Measurements from ENCODE around the gene BCAR1.
"Not testable (repeated sequence)": the region's sequence is repeated elsewhere in the genome, so short reads cannot be mapped to it uniquely, and the experiment has no call there.

BCAR1 gene

DNA sequence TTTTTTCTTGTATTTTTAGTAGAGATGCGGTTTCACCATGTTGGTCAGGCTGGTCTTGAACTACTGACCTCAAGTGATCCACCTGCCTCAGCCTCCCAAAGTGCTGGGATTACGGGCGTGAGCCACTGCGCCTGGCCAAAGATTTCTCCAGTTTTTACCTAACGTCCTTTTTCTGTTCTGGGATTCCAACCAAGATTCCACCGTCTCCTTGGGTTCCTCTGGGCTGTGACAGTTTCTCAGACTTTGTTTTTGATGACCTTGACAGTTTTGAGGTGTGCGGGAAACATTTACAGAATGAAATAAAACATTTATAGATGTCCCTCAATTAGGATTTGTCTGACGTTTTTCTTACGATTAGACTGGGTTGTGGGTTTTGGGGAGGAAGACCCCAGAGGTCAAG lies 17.9 kb upstream of the BCAR1 start:
- DNase-seq, result not testable (repeated sequence)

DNA sequence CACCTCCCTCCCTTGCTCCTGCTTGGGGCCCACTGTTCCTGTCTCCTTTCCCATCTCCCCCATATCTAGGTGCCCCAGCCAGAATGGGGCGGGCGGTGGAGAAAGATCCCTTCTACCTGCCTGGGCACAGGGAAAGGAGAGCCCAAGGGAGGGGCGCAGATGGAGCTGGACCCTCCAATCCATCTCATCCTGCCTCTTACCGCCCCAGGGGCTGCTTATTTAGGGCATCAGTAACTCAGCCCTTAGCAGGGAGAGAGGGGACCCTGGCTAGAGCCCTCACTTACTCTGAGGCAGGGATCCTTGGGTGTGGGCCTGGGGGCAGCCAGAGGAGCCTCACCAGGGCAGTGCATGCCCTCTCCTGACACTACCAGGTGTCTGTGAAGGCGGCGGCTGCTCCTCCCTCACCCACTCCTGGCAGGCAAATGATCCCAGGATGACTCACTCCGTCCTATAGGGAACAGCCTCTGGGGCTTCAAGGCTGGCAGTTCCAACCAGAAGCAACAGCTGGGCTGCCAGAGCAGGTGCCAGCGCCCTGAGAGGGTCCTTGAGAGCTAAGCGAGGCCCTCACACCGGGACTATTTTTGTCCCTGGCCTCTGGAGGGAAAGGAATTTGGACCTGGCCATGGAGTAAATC lies 16.3 kb upstream of the BCAR1 start:
- DNase-seq, result no peak

DNA sequence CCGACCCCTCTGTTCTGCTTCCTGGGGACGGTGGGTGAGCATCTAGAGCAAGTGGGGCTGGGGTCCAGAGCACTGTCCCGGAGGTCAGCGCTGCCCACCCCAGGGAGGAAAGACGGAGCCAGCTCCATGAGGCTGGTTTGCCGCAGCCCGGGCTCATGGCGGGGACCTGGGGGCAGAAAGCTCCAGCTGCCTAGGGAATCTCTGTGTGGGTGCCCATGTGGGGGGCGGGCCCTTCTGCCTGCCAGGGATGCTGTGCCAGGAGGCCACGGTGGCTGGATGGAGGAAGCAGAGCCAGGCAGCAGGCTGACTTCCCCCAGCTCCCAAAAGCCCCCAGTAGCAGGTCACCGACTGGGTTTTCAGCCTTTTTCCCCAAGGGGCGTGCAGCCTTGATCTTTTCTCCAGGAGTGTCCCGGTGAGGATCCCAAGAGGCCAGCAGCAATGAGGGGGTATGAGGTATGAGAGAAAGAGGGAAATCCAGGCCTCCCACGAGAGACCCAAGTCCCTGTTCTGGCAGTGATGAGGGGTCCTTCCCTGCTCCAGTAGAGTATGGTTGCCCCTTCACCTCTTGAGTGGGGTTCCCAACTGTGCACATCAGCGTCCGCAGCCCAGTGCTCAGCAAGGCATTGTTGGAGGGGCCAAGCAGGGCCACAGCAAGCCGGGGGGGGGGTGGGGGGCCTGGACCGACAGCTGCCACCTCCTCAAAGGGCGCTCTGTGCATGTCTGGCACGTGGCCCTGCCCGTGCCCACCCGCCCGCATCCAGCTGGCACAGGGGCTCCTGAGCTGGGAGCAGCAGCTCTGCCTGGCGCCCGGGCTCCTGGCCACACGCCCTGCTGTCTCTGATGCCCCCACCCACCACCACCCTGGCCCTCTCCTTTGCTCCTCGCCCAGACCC lies 15.6 kb upstream of the BCAR1 start:
- DNase-seq, result no peak

DNA sequence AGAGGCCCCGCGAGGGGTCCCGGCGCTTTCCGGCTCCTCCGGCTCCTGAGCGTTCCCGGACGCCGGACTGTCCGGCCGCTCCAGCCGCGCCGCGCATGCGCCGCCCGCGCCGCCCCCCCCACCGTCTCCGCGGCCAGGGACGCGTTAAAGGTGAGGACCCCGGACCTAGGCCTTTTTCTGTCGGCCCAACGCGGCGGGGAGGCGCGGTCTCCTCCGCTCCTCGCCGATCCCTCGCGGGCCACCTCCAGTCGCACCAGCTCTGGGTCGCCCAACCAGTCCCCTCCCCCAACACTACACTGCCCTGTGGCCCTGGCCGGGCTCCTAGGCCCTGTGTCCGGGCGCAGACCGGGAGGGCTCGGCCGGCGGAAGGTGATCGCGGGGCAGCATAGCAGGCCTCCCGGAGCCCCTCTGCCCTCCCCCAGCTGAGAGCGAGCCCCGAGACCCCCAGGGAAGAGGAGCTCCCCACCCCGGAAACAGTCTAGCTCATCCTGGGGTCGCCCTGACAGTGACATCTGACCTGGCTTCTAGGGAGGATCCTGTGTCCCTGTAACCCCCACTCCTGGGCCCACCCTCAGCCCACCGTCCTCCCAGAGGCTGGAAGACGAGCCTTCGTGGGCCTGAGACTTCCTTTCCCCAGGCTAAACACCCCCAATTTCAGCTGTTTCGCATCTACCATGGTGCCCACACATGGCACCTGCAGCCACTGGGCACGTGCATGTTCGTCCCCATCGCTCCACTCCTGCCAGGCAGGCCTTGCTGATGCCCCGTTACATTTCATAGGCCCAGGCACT lies 14.7 kb upstream of the BCAR1 start:
- DNase-seq, result no peak

DNA sequence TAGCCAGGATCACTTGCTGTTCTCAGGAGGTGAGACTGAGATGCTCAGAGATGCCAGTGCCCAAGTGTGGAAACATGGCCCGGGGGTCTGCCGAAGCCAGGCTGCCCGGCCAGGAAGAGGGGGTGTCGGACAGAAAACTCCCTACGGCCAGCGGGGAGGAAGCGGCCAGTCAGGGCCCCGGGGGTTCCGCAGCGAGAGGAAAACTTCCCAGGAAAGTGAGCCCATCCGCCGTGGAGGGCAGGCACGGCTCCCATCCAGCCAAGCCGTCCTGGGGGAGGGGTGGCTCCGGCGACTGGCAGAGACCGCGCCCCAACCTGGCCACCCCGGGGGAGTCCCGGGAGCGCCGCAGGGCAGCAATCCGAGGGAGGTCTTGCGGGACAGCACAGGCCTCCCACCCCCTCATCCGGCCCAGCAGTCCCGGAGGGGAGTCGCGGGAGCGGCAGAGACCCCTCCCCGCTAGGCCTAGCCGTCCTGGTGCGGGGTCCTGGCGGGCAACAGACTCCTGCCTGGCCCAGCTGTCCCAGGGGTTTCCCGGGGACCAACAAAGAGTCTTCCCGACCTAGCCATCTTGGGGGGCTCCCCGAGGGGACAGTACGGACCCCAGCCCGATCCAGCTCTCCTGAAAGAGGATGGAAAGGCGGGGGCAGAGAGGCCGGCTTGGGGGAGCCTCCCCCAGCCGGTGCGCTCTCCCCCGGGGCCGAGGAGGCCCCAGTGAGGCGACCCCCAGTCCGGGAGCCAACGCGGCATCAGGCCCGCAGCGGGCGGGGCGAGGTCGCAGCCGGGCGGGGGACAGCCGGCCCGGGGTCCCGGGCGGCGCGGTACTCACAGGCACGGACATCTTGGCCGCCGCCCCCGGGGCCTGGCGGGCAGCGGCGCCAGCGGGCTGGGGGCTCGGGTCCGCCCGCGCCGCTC lies 13.8 kb upstream of the BCAR1 start:
- no peak for DNase-seq

DNA sequence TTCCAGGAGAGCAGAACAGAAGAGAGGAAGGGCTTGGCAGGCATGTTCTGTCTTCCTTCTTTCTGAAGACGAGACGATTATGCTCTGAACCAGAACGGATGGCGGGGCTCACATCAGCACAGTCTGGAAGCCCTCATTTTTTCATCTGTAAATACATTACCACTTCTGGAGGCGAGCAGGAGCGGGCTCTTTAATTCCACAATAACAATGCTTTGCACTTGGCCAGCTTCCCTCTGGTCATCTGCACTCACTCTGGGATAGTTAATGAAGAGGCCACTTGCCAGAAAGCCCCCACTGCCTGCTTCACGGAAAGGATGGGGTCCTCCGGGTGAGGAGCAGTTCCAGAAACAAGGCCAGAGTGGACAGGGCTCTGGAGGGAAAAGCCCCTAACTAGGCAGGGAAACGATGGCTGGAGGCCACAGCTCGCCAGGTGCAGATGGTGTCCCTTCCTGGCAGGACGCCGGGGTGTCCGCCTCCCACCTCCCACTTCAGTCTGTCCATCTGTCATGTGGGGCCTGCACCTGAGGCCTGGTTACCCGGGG lies 13.1 kb upstream of the BCAR1 start:
- DNase-seq, result no peak

DNA sequence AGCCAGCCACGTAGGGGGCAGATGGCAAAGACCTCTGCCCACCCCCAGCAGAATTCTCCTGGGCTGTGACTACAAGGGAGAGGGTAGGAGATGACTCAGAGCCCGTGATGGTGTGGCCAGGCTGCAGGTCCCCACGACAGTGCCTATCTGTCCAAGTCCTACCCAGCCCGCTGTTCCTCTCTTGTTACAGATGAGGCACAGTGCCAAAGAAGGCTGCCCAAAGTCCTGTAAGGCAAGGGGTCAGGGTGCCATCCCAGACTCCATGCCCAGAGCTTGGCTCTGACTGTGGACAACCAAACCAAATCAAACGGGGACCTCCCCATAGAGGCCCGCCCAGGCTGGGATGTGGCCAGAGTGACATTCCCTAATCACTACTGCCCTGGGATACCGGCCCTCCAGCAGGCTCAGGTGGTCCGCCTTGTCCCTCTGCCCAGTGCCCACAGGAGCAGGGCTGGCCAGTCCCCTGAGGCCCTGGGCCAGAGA lies 12.6 kb upstream of the BCAR1 start:
- no peak for DNase-seq

DNA sequence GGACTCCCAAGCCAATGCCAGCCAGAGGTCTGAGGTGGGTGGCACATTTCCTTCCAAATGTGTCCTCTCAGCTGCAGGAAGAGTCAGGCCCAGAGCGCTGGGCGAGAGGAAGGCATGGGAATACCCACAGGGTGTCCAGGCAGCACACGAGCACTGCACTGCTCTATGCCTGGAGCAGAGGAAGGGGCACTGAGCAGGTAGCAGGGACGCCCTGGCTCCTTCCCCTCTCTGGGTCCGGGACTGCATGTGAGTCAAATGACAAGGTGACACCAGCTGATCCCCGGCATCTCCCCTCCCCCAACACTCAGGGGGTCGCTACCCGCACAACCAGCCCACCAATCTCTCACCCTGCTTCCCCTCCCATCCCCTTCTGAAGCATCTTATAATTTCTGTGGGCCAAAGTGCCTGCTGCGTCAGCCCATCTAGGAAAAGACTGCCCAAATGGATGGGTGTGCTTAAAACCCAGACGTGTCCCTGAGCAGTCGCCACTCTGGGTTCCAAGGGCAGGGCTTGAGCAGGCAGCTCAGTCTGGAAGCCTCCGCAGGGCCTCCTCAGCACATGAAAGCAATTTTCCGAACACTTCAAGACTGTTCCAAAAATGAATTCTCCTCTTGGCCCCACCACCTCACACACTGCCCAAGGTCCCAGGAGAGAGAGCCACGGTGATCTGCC lies 12.0 kb upstream of the BCAR1 start:
- no peak for DNase-seq

DNA sequence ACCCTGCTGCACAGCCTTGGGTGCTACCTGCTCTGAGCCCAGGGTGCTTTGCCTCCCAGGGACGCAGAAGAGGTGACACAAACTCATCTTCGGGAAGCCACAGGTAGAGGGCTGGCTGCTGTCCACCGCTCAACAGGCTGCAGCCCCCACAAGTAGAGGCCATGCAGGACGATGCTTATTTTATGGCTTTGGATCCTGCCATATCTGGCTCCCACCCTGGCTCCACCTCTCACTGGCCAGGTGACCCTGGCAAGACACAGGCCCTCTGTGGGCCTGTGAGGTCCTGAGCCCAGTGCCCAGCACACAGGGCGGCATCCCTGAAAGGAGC lies 11.3 kb upstream of the BCAR1 start:
- DNase-seq, result no peak

DNA sequence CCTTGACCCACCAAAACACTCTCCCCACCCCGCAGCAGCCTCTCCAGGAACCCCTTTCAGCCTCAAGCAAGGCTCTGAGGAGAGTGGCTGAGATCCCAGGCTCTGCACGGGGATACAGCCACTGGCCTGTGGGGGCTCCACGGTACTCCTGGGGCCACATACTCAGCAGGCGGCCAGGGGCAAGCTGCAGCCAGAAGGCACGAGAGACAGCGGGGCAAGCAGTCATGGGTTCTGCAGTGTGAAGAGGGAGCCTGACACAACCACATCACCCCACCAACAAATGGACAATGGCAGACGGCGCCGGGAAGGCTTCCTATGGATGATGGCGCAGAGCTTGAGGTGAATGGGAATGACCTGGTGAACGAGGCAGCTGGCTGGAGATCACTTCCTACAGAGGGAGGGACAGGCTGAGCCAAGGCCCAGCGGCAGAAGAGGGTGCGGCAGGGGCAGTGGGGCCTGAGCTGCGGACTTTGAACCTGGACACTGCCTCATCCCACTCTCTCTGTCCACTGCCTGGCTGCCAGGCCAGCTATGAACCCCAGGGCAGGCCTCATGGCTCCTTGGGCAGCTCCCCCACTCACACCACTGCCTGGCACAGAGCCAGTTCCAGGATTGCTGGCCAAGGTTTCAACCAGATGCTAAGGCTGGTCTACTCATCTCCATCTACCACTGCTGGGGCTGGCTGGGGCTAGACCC lies 10.8 kb upstream of the BCAR1 start:
- DNase-seq, result no peak

DNA sequence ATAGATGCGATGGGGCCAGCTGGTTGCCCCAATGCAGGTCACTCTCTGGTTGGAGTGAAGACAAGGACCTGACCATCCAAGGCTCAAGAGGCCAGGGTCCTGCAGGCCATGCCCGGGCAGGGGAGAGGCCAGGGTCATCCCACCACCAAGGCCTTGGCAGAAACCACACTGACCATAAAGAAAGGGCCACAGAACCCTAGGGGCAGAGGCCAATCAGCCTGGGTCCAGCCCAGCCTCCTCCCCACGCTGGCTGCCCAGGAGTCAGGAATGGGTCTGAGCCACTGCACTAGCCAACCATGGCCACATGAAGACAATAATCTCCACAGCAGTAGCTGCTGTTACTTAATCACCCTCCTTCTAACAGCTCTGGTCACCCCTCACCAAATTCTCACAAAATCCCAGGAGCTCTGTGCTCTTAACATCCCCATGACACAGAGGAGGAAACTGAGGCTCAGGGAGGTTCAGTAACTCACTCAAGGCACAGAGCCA lies 10.2 kb upstream of the BCAR1 start:
- DNase-seq, result no peak

DNA sequence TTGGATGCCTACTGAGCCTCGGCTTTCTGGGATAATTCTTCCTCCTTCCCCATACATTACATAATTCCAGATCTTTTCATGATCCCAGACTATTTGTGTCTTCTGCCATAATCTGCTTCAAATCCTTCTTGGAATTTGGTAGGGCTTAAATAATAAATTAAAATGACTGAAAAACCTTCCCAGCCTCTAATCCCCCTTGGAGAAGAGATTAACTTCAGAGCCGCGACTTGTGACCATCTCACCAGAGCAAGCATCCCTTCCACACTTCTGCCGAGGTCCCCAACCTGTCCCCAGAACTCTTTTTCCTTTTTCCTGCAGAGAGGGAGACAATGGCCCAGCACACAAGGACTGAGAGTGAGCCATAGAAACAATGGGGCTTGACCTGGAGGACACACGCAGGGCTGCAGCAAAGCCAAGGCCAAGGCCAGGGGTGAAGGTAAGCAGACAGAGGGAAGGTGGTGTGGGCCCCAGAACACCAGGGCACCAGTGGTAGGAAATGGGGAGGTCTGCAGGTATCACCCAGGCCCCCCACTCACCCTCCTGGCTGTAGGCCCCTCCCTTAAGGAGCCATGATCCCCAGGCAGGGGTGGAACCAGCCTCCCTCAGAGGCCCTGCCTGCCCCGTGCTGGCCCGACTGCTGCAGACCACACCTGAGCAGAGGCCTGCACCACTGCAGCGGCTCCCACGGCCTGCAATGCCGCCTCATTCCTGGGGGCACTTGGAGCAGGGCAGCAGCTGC lies 9.6 kb upstream of the BCAR1 start:
- DNase-seq, result no peak

DNA sequence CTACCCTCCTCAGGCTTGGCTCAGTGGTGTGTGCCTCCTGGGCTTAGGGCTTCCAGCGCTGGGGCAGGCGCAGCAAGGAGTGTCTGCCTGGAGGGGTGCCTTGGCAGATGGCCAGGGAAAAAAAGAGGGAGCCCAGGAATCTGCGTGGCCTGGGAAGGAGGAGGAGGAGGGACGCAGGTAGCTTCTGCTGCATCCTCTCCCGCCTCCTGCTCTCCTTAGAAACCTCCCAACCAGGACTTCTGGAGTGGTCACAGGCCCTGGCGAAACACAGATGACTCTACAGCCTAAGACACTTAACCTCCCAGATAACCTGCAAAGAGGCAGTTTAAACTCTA lies 7.3 kb upstream of the BCAR1 start:
- DNase-seq, result no peak

DNA sequence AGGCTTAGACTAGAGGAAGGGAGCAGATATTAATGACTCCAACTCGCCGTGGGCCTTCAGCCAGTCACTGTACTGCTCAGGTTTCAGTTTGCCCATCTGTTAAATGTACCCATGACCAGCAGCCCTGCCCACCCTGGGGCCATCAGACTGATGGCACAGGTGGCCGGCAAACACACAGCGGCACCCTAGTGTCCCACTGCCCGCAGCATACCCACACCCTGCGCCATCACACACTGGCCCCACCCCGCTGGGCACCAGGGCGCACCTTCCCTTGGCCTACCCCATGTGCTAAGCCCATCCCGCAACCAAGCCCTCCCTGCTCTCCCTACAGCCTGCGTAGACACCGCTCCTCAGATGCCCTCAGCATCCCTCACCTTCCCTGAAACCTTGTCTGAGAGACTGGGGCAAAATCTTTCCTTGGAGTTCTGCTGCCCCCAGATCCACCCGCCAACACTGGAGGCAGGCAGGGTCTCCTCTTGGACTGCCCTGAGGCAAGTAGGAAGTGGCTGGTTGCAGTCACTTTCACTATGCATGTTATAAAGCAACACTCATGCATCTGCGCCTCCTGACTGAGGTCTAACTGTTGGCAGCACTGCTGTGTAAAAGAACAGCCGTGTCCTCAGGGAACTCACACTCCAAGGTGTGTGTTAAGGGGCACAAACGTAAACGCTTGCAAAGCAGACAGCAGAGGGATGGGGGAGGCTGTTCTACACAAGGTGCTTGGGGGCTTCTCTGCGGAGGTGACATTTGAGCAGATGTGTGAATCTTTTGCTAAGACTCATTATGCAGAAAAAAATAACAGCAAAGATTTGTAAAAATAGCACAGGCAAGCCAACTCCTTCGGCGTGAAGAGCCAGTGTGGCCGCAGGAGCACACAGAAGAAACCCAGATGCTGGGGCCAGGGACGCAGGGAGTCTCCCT lies 6.7 kb upstream of the BCAR1 start:
- DNase-seq, result no peak

DNA sequence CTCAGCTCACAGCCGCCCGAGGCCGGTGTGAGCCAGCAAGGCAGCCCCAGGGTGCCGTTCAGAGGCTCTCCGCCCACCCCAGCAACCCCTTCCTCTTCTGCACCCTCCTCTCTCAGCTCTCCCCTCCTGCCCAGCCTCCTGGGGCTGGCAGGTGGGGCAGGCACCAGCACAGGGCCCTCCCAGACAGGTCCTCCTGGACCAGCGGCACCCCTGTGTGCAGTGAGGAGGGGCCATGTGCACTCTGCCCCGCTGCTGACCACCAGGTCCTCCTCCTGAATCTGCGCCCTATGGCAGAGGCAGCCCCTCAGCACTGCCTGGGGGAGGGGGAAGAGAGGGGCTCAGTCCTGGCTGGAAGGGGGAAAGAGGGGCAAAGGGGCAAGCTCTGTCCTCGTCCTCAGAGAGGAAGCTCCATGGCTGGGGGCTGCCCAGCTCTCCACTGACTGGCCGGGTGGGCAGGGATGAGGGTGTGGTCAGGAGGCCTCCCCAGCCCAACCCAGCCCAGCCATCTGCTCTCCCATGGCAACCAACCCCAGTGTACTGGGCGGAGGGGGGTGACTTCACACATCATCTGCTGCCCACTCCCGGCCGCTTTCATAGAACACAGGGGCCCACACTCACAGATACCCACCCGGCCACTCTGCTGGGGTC lies 5.4 kb upstream of the BCAR1 start:
- no peak for DNase-seq

DNA sequence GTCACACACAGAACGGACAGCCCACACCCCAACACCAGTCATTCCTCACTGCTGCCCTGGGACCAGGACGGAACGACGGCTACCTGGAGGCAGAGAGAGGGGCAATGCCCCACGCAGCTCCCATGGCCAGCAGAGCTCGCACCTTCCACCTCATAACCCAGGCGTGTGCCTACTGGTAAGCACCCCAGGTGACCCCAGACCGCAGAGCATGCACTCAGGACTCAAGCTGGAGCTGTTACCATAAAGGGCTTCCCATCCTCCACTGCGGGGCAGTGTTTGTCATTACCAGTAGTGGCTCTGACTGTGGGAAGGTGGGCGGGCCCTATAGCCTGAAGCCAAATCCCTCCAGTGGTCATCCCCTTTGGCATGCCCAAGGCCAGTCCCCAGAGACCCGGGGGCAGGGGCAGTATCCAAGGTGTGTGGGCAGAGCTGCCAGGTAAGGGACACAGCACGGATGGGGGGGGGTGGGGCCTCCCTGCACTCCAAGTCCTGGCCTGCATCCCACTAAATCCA lies 4.7 kb upstream of the BCAR1 start:
- no peak for DNase-seq

DNA sequence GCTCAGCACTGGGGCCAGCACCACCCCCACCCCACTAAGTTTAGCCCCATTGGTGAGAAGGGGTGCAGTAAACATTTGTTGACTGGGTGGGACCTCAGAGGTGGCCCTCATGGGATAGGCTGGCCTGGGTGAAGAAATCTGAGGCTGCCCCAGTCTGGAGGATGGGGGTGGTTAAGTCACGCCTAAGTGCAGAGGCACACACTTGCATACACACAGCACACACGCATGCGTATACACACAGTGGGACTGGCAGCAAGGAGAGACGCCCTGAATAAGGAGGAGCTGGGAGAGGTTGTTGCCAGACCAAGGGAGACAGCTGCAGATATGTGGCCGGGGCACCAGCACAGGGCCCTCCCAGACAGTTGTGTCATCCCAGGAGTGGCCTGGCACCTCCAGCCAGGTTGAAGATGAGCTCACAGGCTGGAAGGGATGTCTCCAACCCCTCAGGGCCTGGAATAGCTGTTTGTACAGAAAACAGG lies 3.0 kb upstream of the BCAR1 start:
- DNase-seq, result no peak

Data from effector CD4-positive, alpha-beta T cell (primary cell).